Cardiac fibroblast (primary cell): ENCODE results near the gene GEN1.

ENCODE experiments used
- DNase-seq, 2 donors: peaks; one replicate each; pipeline versions ENCODE4 v3.0.0 to v3.0.0-alpha.2; 2010; ENCODE audit warnings: low read depth in 2 of 2
- H3K4me3 ChIP-seq, 2 donors: replicated peaks in 1 of 2; 1 replicate in 1 of 2; 2 replicates in 1 of 2; pipeline ENCODE4 v1.5.1; 2011; ENCODE audit warnings: low read depth in 2 of 2, low read length in 2 of 2, mild to moderate bottlenecking in 2 of 2, moderate library complexity in 1 of 2
- CTCF ChIP-seq: IDR thresholded peaks from one replicate; pipeline ENCODE4 v1.5.1; 2011; ENCODE audit warnings: low read depth, mild to moderate bottlenecking, low read length, inconsistent platforms

The GEN1 gene

GRCh38 chr2:17830053-17831034 lies 76.4 kb downstream of the GEN1 start:
- DNase-seq = peak; percentile 76 to 80
- no peak overlapping the region for H3K4me3 ChIP-seq
- TF ChIP-seq CTCF = peak; percentile 96

- no peak overlapping the region for H3K4me3 ChIP-seq
- no peak for TF ChIP-seq CTCF
Observed at GRCh38 chr2:17835516-17835915, 81.6 kb downstream of the GEN1 start.

More at GRCh38 chr2:17835516-17835915, 81.6 kb downstream of the GEN1 start:
- no peak for DNase-seq
